ENCODE results near the gene KLHL35. TPM values are rescaled to one million over a fixed set of nuclear protein-coding genes. Genes with fewer than 3 reads are reported as not detected.

The KLHL35 gene
- total RNA-seq, 1 experiment from 2014 or later: 1.3 TPM

DNA sequence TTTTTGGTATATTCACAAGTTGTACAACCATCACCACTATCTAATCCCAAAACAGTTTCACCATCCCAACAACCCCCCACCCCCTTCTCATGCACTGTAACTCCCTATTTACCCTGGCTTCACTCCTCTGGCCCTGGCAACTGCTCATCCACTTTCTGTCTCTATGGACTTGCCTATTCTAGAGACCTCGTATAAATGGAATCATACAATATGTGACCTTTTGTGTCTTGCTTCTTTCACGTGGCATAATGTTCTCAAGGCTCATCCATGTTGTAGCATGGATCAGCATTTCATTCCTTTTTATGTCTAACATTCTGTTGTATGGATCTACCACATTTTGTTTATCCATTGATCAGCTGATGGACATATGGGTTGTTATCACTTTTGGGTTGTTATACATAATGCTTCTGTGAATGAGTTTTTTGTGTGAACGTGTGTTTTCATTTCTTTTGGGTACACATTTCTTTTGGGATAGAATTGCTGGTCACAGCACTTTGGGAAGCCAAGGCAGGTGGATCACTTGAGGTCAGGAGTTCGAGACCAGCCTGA lies 46.7 kb upstream of the KLHL35 start:
- H3K4me1 Mint-ChIP-seq (ENCODE audit: low read depth, unreplicated experiment): no peaks in the 10 kb centered on the region
- CTCF ChIA-PET: interaction anchor here (0.7 kb wide), 1 partner anchor 1607 kb away, joined by 4 read pairs; no protein-coding TSS in a partner anchor
- peaks cover 5% of the 10 kb centered on the region for H3K36me3 Mint-ChIP-seq (ENCODE audit: insufficient read depth, unreplicated experiment)
- BruUV-seq (replicated peaks): no TSS peak
- no peak overlapping the region for H3K4me3 Mint-ChIP-seq (ENCODE audit: low read depth, unreplicated experiment)
- DNase-seq: no peak
- no peak for TF ChIP-seq CTCF (IDR thresholded peaks at IDR 0.05; ENCODE audit: unreplicated experiment)
- H3K27me3 Mint-ChIP-seq (ENCODE audit: unreplicated experiment): peaks cover 22% of the 10 kb centered on the region
- H3K27ac Mint-ChIP-seq (ENCODE audit: unreplicated experiment): no peak overlapping the region
- no peaks in the 10 kb centered on the region for H3K9me3 Mint-ChIP-seq (ENCODE audit: low read depth, unreplicated experiment)
- intact Hi-C loops (cut with micrococcal nuclease; ENCODE audit: unreplicated experiment): no loop called here

GRCh38 chr11:75478783-75479596 lies 46.0 kb upstream of the KLHL35 start:
- Mint-ChIP-seq H3K27me3 (ENCODE audit: unreplicated experiment) (peaks cover 22% of the 10 kb centered on the region), H3K36me3 (ENCODE audit: insufficient read depth, unreplicated experiment) (peaks cover 5% of the 10 kb centered on the region), H3K9me3 (ENCODE audit: low read depth, unreplicated experiment) (no peaks in the 10 kb centered on the region), H3K27ac (ENCODE audit: unreplicated experiment) (no peak overlapping the region), H3K4me3 (ENCODE audit: low read depth, unreplicated experiment) (no peak overlapping the region), H3K4me1 (ENCODE audit: low read depth, unreplicated experiment) (no peaks in the 10 kb centered on the region)
- TF ChIP-seq CTCF (IDR thresholded peaks at IDR 0.05; ENCODE audit: unreplicated experiment): no peak
- intact Hi-C loops (cut with micrococcal nuclease; ENCODE audit: unreplicated experiment): no loop called here
- DNase-seq: no peak
- no TSS peak for BruUV-seq (replicated peaks)
- CTCF ChIA-PET: no interaction called here

- no peak for TF ChIP-seq CTCF (IDR thresholded peaks at IDR 0.05; ENCODE audit: unreplicated experiment)
- no peaks in the 10 kb centered on the region for H3K4me1 Mint-ChIP-seq (ENCODE audit: low read depth, unreplicated experiment)
- intact Hi-C loops (cut with micrococcal nuclease; ENCODE audit: unreplicated experiment): no loop called here
These were observed 44.6 kb upstream of the KLHL35 start for GRCh38 chr11:75477614-75477935.

DNA sequence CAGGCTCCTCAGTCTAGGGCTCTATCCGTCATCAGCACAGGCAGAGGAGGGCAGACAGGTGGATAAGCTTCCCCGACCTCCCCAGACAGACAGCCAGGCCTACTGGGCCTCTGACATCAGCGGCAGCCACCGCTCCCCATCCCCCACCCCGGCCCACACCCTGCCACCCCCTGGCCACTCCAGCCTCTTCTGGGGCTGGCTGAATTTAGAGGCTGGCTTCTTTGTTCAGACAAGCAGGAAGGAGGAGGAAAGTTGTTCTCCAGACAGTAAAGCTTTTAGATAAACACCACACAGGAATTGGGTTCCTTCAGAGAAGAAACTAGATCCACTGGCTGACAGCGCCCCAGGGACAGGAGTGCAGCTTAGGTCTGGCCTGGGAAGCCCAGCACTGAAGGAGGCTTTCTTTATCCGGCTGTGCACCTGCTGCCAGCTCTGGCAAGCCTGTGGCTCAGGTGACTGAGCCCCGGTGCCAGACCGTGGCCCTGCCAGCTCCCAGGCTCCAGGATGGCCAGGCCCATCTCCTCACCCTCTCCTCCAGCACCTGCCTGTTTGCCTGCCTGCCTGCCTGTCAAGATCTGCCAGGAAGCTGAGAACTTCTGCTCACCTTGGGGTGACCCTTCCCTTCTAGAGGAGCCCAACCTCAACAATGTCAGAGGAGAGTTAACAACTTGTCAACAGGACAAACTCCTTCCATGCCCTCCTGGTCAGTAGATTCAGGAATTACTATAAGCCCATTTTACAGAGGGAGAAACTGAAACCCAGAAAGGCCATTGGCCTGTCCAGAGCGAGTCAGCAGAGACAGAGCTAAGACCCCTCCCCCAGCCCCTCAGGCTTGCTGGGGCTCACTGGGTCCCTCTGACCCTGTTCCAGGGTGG lies 44.0 kb upstream of the KLHL35 start:
- CTCF ChIA-PET: interaction anchor here (1.0 kb wide), 1 partner anchor 97 kb away, joined by 3 read pairs; no protein-coding TSS in a partner anchor
- TF ChIP-seq CTCF (IDR thresholded peaks at IDR 0.05; ENCODE audit: unreplicated experiment): no peak
- DNase-seq: no peak
- intact Hi-C loops (cut with micrococcal nuclease; ENCODE audit: unreplicated experiment): no loop called here
- H3K36me3 Mint-ChIP-seq (ENCODE audit: insufficient read depth, unreplicated experiment): peaks cover 5% of the 10 kb centered on the region
- H3K9me3 Mint-ChIP-seq (ENCODE audit: low read depth, unreplicated experiment): no peaks in the 10 kb centered on the region
- no peak overlapping the region for H3K4me3 Mint-ChIP-seq (ENCODE audit: low read depth, unreplicated experiment)
- no TSS peak for BruUV-seq (replicated peaks)
- peaks cover 21% of the 10 kb centered on the region for H3K27me3 Mint-ChIP-seq (ENCODE audit: unreplicated experiment)
- no peaks in the 10 kb centered on the region for H3K4me1 Mint-ChIP-seq (ENCODE audit: low read depth, unreplicated experiment)
- no peak overlapping the region for H3K27ac Mint-ChIP-seq (ENCODE audit: unreplicated experiment)

More at GRCh38 chr11:75477614-75477935, 44.6 kb upstream of the KLHL35 start:
- Mint-ChIP-seq H3K27me3 (ENCODE audit: unreplicated experiment) (peaks cover 21% of the 10 kb centered on the region), H3K27ac (ENCODE audit: unreplicated experiment) (no peak overlapping the region), H3K36me3 (ENCODE audit: insufficient read depth, unreplicated experiment) (peaks cover 5% of the 10 kb centered on the region), H3K9me3 (ENCODE audit: low read depth, unreplicated experiment) (no peaks in the 10 kb centered on the region), H3K4me3 (ENCODE audit: low read depth, unreplicated experiment) (no peak overlapping the region)
- BruUV-seq (replicated peaks): no TSS peak
- CTCF ChIA-PET: interaction anchor here (1.0 kb wide), 1 partner anchor 97 kb away, joined by 3 read pairs; no protein-coding TSS in a partner anchor
- no peak for DNase-seq

Data from Calu3 (cell line).